GM19397 (cell line): ENCODE measurements around the gene SPTB.

Experiments used
- ATAC-seq: cut with Tn5 transposase; IDR thresholded peaks from one replicate; pipeline ENCODE4 v1.9.1; 2021; ENCODE audit warnings: mild to moderate bottlenecking, moderate library complexity; ENCODE audit not compliant: unreplicated experiment

The SPTB gene

GRCh38 chr14:64889352-64889751 lies 9.6 kb upstream of the SPTB start:
- no peak for ATAC-seq

GRCh38 chr14:64885559-64885958 lies 5.9 kb upstream of the SPTB start:
- no peak for ATAC-seq

- peak; percentile 62 for ATAC-seq
Observed at GRCh38 chr14:64880221-64881121, 764 bp upstream of the SPTB start.

- ATAC-seq: peak; percentile 15
Observed at GRCh38 chr14:64878837-64879634, 671 bp downstream of the SPTB start.

- ATAC-seq: no peak
Observed at GRCh38 chr14:64877846-64878245, 1.9 kb downstream of the SPTB start.

- ATAC-seq: no peak
Observed at GRCh38 chr14:64875350-64875749, 4.4 kb downstream of the SPTB start.

GRCh38 chr14:64873506-64874219 lies 6.0 kb downstream of the SPTB start:
- no peak for ATAC-seq

- no peak for ATAC-seq
Observed at GRCh38 chr14:64871344-64871743, 8.4 kb downstream of the SPTB start.

- no peak for ATAC-seq
Observed at GRCh38 chr14:64870160-64870559, 9.5 kb downstream of the SPTB start.

- ATAC-seq: no peak
Observed at GRCh38 chr14:64868841-64869240, 10.9 kb downstream of the SPTB start.

- no peak for ATAC-seq
Observed at GRCh38 chr14:64868379-64868778, 11.3 kb downstream of the SPTB start.

- no peak for ATAC-seq
Observed at GRCh38 chr14:64867182-64867581, 12.5 kb downstream of the SPTB start.

- no peak for ATAC-seq
Observed at GRCh38 chr14:64865992-64866391, 13.7 kb downstream of the SPTB start.

- no peak for ATAC-seq
Observed at GRCh38 chr14:64865109-64865508, 14.6 kb downstream of the SPTB start.

GRCh38 chr14:64864258-64864657 lies 15.4 kb downstream of the SPTB start:
- ATAC-seq: no peak

- ATAC-seq: no peak
Observed at GRCh38 chr14:64861916-64862315, 17.8 kb downstream of the SPTB start.

- no peak for ATAC-seq
Observed at GRCh38 chr14:64860039-64860438, 19.7 kb downstream of the SPTB start.

- ATAC-seq: no peak
Observed at GRCh38 chr14:64857979-64858744, 21.5 kb downstream of the SPTB start.

- ATAC-seq: no peak
Observed at GRCh38 chr14:64856529-64857445, 22.9 kb downstream of the SPTB start.
